HG03060 (cell line): ENCODE results near the gene CNST.
"Not testable (repeated sequence)": the region's sequence is repeated elsewhere in the genome, so short reads cannot be mapped to it uniquely, and the experiment has no call there.

ENCODE experiments used
- ATAC-seq: cut with Tn5 transposase; IDR thresholded peaks from one replicate; pipeline ENCODE4 v1.9.1; 2021; ENCODE audit warnings: low read depth, moderate number of reproducible peaks; ENCODE audit not compliant: unreplicated experiment

Gene CNST

GRCh38 chr1:246583056-246583440 is 16.8 kb downstream of the CNST start:
- ATAC-seq: no peak

GRCh38 chr1:246583448-246584185 is 17.4 kb downstream of the CNST start:
- ATAC-seq: no peak

GRCh38 chr1:246587032-246587431 is 20.8 kb downstream of the CNST start:
- ATAC-seq: no peak

- no peak for ATAC-seq
Measured at GRCh38 chr1:246587606-246588005, 21.4 kb downstream of the CNST start.

DNA sequence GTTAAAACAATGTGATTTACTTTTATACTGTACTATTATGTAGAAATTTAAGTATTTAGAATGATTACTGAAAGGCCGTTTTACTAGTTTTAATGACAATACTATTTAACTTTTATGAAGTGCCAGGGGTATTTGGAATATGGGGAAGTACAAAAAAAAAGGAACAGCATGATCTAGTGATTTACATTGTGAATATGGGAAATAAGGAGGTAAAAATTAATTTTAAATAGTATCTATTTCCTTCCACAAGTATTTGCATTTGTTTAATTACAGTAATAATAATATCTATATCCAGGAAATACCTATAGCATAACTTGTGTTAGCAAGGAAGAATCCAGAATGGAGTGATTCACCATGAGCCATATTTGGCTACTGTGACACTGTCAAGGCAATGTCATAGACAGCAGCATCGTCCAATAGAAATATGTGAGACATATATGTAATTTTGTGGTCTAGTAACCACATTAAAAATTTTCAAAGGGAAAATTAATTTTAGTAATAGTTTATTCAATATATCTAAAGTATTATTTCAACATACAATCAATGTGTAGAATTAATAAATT is 22.0 kb downstream of the CNST start:
- ATAC-seq: no peak

GRCh38 chr1:246589919-246590318 is 23.7 kb downstream of the CNST start:
- ATAC-seq: not testable (repeated sequence)

- no peak for ATAC-seq
Measured at GRCh38 chr1:246591047-246591446, 24.8 kb downstream of the CNST start.

GRCh38 chr1:246591504-246591903 is 25.2 kb downstream of the CNST start:
- peak; percentile 81 for ATAC-seq

DNA sequence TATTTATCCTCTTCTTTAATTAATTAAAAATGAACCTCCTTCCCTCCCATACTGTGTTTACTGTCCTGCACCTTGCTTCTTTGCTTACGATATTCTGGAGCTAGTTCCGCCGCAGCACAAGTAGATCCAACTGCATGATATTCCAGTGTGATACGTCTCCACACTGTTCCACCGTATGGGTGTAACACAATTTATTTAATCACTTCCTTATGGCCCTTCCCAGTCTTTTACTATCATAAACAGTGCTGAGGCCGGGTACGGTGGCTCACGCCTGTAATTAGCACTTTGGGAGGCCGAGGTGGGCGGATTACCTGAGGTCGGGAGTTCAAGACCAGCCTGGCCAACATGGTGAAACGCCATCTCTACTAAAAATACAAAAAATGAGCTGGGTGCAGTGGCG is 25.7 kb downstream of the CNST start:
- ATAC-seq: no peak

DNA sequence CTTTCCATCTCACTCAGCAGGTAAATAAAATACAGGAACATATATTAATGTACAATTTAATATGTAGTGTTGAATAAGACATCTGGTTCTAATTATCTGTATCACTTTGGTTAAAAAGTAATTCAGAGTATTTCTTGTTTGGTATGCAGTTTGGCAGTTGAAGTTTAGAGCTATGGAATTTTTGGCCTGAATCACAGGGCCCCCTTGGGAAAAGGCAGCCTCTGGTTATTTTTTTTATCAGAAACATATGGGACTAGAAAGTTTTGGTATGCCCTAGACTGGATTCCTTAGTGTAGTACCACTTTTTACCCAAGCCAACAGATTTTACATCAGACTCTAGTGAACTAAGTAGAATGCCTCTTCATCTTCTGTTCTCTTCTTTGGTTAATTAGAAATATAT is 26.4 kb downstream of the CNST start:
- ATAC-seq: no peak

DNA sequence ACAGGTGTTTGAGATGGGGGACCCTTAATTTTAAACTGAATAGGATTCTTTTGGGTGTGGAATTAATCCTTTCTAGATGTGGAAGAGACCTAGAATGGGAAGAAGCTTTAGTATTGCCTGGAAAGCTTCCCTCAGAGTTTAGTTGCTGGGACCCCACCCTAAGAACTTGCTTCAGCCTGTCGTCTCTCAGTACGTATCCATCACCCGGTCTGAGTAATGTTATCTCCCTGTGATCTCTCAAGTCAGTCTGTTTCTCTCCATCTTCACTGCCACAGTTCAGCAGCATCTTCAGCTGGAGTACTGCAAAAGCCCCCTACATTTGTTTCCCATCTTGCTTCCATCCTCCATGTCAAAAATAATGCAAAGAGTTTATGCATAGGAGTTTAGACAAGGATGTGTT is 28.9 kb downstream of the CNST start:
- no peak for ATAC-seq

- no peak for ATAC-seq
Measured at GRCh38 chr1:246597340-246597739, 31.1 kb downstream of the CNST start.

- ATAC-seq: no peak
Measured at GRCh38 chr1:246597971-246598370, 31.7 kb downstream of the CNST start.

- no peak for ATAC-seq
Measured at GRCh38 chr1:246599315-246599714, 33.1 kb downstream of the CNST start.

DNA sequence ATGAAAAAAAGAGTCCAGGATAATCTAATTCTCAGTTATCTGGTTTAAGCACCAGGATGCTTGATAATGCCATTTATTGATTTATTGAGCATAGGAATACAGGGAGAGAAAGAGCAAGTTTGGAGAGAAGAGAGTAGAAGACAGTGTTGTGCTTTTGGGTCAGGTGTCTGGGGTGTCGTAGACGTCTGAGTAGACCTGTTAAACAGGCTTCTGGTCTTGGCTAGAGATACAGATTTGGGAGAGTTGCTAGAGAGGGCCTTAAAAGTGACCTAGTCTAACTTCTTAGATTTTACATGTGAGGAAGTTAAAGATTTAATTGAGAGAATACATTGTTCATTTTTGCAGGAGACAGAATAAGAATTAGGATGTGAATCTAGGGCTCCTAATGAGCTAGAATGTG is 34.3 kb downstream of the CNST start:
- ATAC-seq: no peak

GRCh38 chr1:246602194-246602593 is 35.9 kb downstream of the CNST start:
- ATAC-seq: no peak

GRCh38 chr1:246605231-246605630 is 39.0 kb downstream of the CNST start:
- ATAC-seq: not testable (repeated sequence)

- no peak for ATAC-seq
Measured at GRCh38 chr1:246607462-246607861, 41.2 kb downstream of the CNST start.

GRCh38 chr1:246608616-246609376 is 42.5 kb downstream of the CNST start:
- peak; percentile 65 for ATAC-seq

DNA sequence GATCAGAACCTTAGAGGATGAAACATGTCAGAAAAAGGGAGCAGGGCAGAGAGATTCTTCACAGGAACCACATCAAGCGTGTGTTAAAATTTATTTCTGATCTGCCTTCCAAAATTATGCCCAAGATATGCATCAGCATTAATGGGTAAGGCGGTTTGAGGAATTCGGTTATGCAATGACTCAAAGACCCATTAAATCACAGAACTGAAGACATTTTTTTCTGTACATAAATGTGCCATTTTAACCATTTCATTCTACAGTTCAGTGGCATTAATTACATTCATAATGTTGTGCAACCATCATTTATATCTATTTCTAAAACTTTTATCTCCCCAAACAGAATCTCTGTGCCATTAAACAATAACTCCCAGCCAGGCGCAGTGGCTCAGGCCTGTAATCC is 43.4 kb downstream of the CNST start:
- ATAC-seq: no peak

DNA sequence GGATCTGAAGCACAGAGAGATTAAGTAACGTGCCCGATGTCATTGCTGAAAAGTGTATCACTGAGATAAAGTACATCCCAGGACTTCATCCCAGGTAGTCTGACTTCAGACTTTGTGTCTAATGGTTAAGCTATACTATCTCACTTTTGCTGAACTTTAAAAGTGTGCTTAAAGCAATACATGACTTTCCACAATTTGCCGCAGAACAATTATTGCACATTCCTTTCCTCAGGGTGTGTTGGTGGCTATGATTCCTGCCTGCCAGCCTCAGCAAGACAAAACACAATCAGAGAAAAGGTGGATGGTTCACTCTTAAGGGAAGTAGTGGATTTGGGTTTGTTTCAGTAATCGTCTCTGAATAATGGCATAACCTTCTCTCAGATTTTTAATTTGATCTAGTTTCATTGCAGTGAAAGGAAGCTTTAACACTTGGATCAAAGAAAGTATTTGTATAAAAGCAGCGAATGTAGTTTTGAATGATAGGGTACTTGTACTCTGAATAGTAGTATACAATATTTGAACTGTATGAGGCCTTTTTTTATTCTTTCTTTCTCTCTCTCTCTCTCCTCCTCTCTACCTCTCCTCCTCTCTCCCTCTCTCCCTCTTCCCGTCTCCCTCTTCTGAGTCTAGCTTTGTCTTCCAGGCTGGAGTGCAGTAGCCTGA is 47.0 kb downstream of the CNST start:
- ATAC-seq: no peak
